ENCODE data around the gene CAPN13.
"Not testable (repeated sequence)": the region's sequence is repeated elsewhere in the genome, so short reads cannot be mapped to it uniquely, and the experiment has no call there.

Gene CAPN13

GRCh38 chr2:30697242-30698103, 109.8 kb downstream of the CAPN13 start:
- not testable (repeated sequence) for DNase-seq

- DNase-seq, result no peak
These were observed 111.5 kb downstream of the CAPN13 start for GRCh38 chr2:30695749-30696148.

- DNase-seq, result no peak
These were observed 112.8 kb downstream of the CAPN13 start for GRCh38 chr2:30694286-30695055.

- DNase-seq, result no peak
These were observed 113.4 kb downstream of the CAPN13 start for GRCh38 chr2:30693821-30694281.

GRCh38 chr2:30692829-30693275, 114.4 kb downstream of the CAPN13 start:
- no peak for DNase-seq

- no peak for DNase-seq
These were observed 115.1 kb downstream of the CAPN13 start for GRCh38 chr2:30691948-30692828.

- DNase-seq, result no peak
These were observed 115.9 kb downstream of the CAPN13 start for GRCh38 chr2:30691091-30691947.

GRCh38 chr2:30690126-30690561, 117.1 kb downstream of the CAPN13 start:
- DNase-seq, result no peak

GRCh38 chr2:30689496-30690125, 117.6 kb downstream of the CAPN13 start:
- DNase-seq, result no peak

GRCh38 chr2:30688956-30689401, 118.3 kb downstream of the CAPN13 start:
- DNase-seq, result no peak

GRCh38 chr2:30686669-30687068, 120.6 kb downstream of the CAPN13 start:
- no peak for DNase-seq

GRCh38 chr2:30686000-30686399, 121.2 kb downstream of the CAPN13 start:
- DNase-seq, result no peak

GRCh38 chr2:30684996-30685395, 122.2 kb downstream of the CAPN13 start:
- no peak for DNase-seq

- no peak for DNase-seq
These were observed 122.7 kb downstream of the CAPN13 start for GRCh38 chr2:30684516-30684915.

- no peak for DNase-seq
These were observed 123.2 kb downstream of the CAPN13 start for GRCh38 chr2:30684026-30684425.

GRCh38 chr2:30683236-30683956, 123.8 kb downstream of the CAPN13 start:
- no peak for DNase-seq

- DNase-seq, result no peak
These were observed 126.2 kb downstream of the CAPN13 start for GRCh38 chr2:30681022-30681421.

- DNase-seq, result no peak
These were observed 127.1 kb downstream of the CAPN13 start for GRCh38 chr2:30680121-30680520.

- no peak for DNase-seq
These were observed 127.7 kb downstream of the CAPN13 start for GRCh38 chr2:30679426-30680088.

Data from activated T-cell treated with anti-CD3 and anti-CD28 coated beads, Interleukin-2, amount 50 U/mL, for 48 hours (primary cell).